ENCODE measurements around the gene CCNI2. TPM values are rescaled to one million over a fixed set of nuclear protein-coding genes. Genes with fewer than 3 reads are reported as not detected.
"Not testable (repeated sequence)": the region's sequence is repeated elsewhere in the genome, so short reads cannot be mapped to it uniquely, and the experiment has no call there.

The CCNI2 gene
- total RNA-seq, 3 donors from 2014 or later, result 7.1 to 12.3 (median 12.0) TPM

GRCh38 chr5:132797651-132798050, 50.4 kb downstream of the CCNI2 start:
- DNase-seq (no peak), ATAC-seq (no peak)
- intact Hi-C loops (cut with DNase I, micrococcal nuclease), result no loop called here
- no peaks in the 10 kb centered on the region for H3K36me3 ChIP-seq (ENCODE audit: low read depth)
- no peaks in the 10 kb centered on the region for H3K9me3 ChIP-seq
- no peak for TF ChIP-seq CTCF (IDR thresholded peaks at IDR 0.05)
- H3K4me1 ChIP-seq (ENCODE audit: low read depth), result no peaks in the 10 kb centered on the region
- H3K4me3 ChIP-seq, result no peak overlapping the region

GRCh38 chr5:132799392-132799791, 52.2 kb downstream of the CCNI2 start:
- Histone ChIP-seq H3K36me3 (ENCODE audit: low read depth) (no peaks in the 10 kb centered on the region), H3K4me3 (no peak overlapping the region), H3K4me1 (ENCODE audit: low read depth) (no peaks in the 10 kb centered on the region), H3K9me3 (no peaks in the 10 kb centered on the region)
- TF ChIP-seq CTCF (IDR thresholded peaks at IDR 0.05), result no peak
- intact Hi-C loops (cut with DNase I, micrococcal nuclease), result no loop called here
- ATAC-seq (no peak), DNase-seq (no peak)

- Histone ChIP-seq H3K36me3 (ENCODE audit: low read depth) (no peaks in the 10 kb centered on the region), H3K9me3 (no peaks in the 10 kb centered on the region), H3K4me3 (no peak overlapping the region), H3K4me1 (ENCODE audit: low read depth) (no peaks in the 10 kb centered on the region)
- intact Hi-C loops (cut with DNase I, micrococcal nuclease), result no loop called here
- no peak for TF ChIP-seq CTCF (IDR thresholded peaks at IDR 0.05)
- ATAC-seq (no peak), DNase-seq (no peak)
These were observed 53.3 kb downstream of the CCNI2 start for GRCh38 chr5:132800545-132800944.

- no peaks in the 10 kb centered on the region for H3K36me3 ChIP-seq (ENCODE audit: low read depth)
- no peaks in the 10 kb centered on the region for H3K4me1 ChIP-seq (ENCODE audit: low read depth)
- DNase-seq (no peak), ATAC-seq (no peak)
- intact Hi-C loops (cut with DNase I, micrococcal nuclease), result no loop called here
- no peak for TF ChIP-seq CTCF (IDR thresholded peaks at IDR 0.05)
- no peaks in the 10 kb centered on the region for H3K9me3 ChIP-seq
- H3K4me3 ChIP-seq, result no peak overlapping the region
These were observed 54.9 kb downstream of the CCNI2 start for GRCh38 chr5:132802044-132802684.

- DNase-seq; ATAC-seq; intact Hi-C loops (cut with DNase I, micrococcal nuclease); H3K36me3 ChIP-seq (ENCODE audit: low read depth); H3K4me1 ChIP-seq (ENCODE audit: low read depth); H3K9me3 ChIP-seq; H3K4me3 ChIP-seq: not testable (repeated sequence)
These were observed 55.5 kb downstream of the CCNI2 start for GRCh38 chr5:132802685-132803066.

Other genes with a start within 250 kb of the CCNI2 start
- not detected for gene IL5, start 203.9 kb upstream of the CCNI2 start, total RNA-seq
- 10 to 100 TPM; 35.3 to 43.8 (median 36.1) TPM for gene RAD50, start 190.4 kb upstream of the CCNI2 start, total RNA-seq
- gene IL13, start 89.3 kb upstream of the CCNI2 start, total RNA-seq, result not detected
- gene IL4, start 73.4 kb upstream of the CCNI2 start, total RNA-seq, result not detected
- 10 to 100 TPM in 1 of 3 donors, 1 to 10 TPM in 2; 3.2 to 11.0 (median 3.8) TPM for gene KIF3A, start 9.9 kb upstream of the CCNI2 start, total RNA-seq
- gene SEPTIN8, start 29.8 kb downstream of the CCNI2 start, total RNA-seq, result 10 to 100 TPM; 49.9 to 64.7 (median 61.1) TPM
- 10 to 100 TPM; 11.6 to 44.5 (median 24.3) TPM for gene SOWAHA, start 65.9 kb downstream of the CCNI2 start, total RNA-seq
- 10 to 100 TPM; 37.3 to 93.5 (median 63.0) TPM for gene SHROOM1, start 83.2 kb downstream of the CCNI2 start, total RNA-seq
- gene GDF9, start 119.0 kb downstream of the CCNI2 start, total RNA-seq, result under 1 TPM; 0.28 to 0.41 (median 0.36) TPM
- gene UQCRQ, start 119.2 kb downstream of the CCNI2 start, total RNA-seq, result 100 to 1,000 TPM; 448 to 727 (median 690) TPM
- gene LEAP2, start 126.2 kb downstream of the CCNI2 start, total RNA-seq, result 1 to 10 TPM; 2.9 to 9.9 (median 3.8) TPM
- gene AFF4, start 216.2 kb downstream of the CCNI2 start, total RNA-seq, result 10 to 100 TPM; 65.8 to 85.3 (median 76.6) TPM

Data from mucosa of descending colon (tissue), 3 donors.